Measurements from ENCODE around the gene ARFGAP1.
A peak's percentile ranks its signal among the peaks of the same experiment; 100 is the strongest.

The ARFGAP1 gene

GRCh38 chr20:63272105-63273058 lies at the start of gene ARFGAP1:
ARFGAP1 (plus strand) TSS chr20:63272813; CDS start chr20:63275581, 2,768 bp downstream.
- FAIRE-seq = peak; percentile 87
- DNase-seq (ENCODE audit: insufficient read length, low spot score) = peak; percentile 100

GRCh38 chr20:63223121-63223825 lies 49.3 kb upstream of the ARFGAP1 start:
- peak; percentile 54 for DNase-seq (ENCODE audit: insufficient read length, low spot score)
- FAIRE-seq = no peak

- DNase-seq (ENCODE audit: insufficient read length, low spot score) (no peak), FAIRE-seq (no peak)
These were observed 48.8 kb upstream of the ARFGAP1 start for GRCh38 chr20:63223826-63224207.

GRCh38 chr20:63224412-63225081 lies 48.1 kb upstream of the ARFGAP1 start:
- FAIRE-seq (no peak), DNase-seq (ENCODE audit: insufficient read length, low spot score) (no peak)

GRCh38 chr20:63225082-63225454 lies 47.5 kb upstream of the ARFGAP1 start:
- DNase-seq (ENCODE audit: insufficient read length, low spot score) (no peak), FAIRE-seq (no peak)

- DNase-seq (ENCODE audit: insufficient read length, low spot score) = no peak
- FAIRE-seq = no peak
These were observed 46.3 kb upstream of the ARFGAP1 start for GRCh38 chr20:63226042-63226943.

- FAIRE-seq (no peak), DNase-seq (ENCODE audit: insufficient read length, low spot score) (no peak)
These were observed 45.4 kb upstream of the ARFGAP1 start for GRCh38 chr20:63227260-63227659.

- FAIRE-seq (no peak), DNase-seq (ENCODE audit: insufficient read length, low spot score) (no peak)
These were observed 43.8 kb upstream of the ARFGAP1 start for GRCh38 chr20:63228806-63229205.

GRCh38 chr20:63230800-63231268 lies 41.8 kb upstream of the ARFGAP1 start:
- FAIRE-seq (no peak), DNase-seq (ENCODE audit: insufficient read length, low spot score) (no peak)

GRCh38 chr20:63232235-63233060 lies 40.2 kb upstream of the ARFGAP1 start:
- FAIRE-seq (no peak), DNase-seq (ENCODE audit: insufficient read length, low spot score) (no peak)

GRCh38 chr20:63233061-63233344 lies 39.6 kb upstream of the ARFGAP1 start:
- FAIRE-seq = no peak
- DNase-seq (ENCODE audit: insufficient read length, low spot score) = no peak

- FAIRE-seq (no peak), DNase-seq (ENCODE audit: insufficient read length, low spot score) (no peak)
These were observed 38.7 kb upstream of the ARFGAP1 start for GRCh38 chr20:63233924-63234323.

GRCh38 chr20:63234693-63235398 lies 37.8 kb upstream of the ARFGAP1 start:
- FAIRE-seq (no peak), DNase-seq (ENCODE audit: insufficient read length, low spot score) (no peak)

- no peak for DNase-seq (ENCODE audit: insufficient read length, low spot score)
- FAIRE-seq = no peak
These were observed 37.1 kb upstream of the ARFGAP1 start, which contains the start of gene BIRC7 for GRCh38 chr20:63235399-63235983. BIRC7 (plus strand) TSS chr20:63235905; CDS start chr20:63236097, 192 bp downstream.

- DNase-seq (ENCODE audit: insufficient read length, low spot score) (no peak), FAIRE-seq (no peak)
These were observed 36.3 kb upstream of the ARFGAP1 start for GRCh38 chr20:63236116-63236837.

- DNase-seq (ENCODE audit: insufficient read length, low spot score) = no peak
- FAIRE-seq = no peak
These were observed 34.6 kb upstream of the ARFGAP1 start for GRCh38 chr20:63238031-63238430.

GRCh38 chr20:63238514-63239125 lies 34.0 kb upstream of the ARFGAP1 start:
- DNase-seq (ENCODE audit: insufficient read length, low spot score) (no peak), FAIRE-seq (no peak)

Data from GM19239 (cell line).